Activated CD4-positive, alpha-beta T cell treated with anti-CD3 and anti-CD28 coated beads, Interleukin-2, amount 50 U/mL, for 16 hours (primary cell): ENCODE measurements around the gene CXXC5.

Experiments used
- DNase-seq: peaks from one replicate; pipeline ENCODE4 v3.0.0-alpha.2; 2020

The CXXC5 gene

DNA sequence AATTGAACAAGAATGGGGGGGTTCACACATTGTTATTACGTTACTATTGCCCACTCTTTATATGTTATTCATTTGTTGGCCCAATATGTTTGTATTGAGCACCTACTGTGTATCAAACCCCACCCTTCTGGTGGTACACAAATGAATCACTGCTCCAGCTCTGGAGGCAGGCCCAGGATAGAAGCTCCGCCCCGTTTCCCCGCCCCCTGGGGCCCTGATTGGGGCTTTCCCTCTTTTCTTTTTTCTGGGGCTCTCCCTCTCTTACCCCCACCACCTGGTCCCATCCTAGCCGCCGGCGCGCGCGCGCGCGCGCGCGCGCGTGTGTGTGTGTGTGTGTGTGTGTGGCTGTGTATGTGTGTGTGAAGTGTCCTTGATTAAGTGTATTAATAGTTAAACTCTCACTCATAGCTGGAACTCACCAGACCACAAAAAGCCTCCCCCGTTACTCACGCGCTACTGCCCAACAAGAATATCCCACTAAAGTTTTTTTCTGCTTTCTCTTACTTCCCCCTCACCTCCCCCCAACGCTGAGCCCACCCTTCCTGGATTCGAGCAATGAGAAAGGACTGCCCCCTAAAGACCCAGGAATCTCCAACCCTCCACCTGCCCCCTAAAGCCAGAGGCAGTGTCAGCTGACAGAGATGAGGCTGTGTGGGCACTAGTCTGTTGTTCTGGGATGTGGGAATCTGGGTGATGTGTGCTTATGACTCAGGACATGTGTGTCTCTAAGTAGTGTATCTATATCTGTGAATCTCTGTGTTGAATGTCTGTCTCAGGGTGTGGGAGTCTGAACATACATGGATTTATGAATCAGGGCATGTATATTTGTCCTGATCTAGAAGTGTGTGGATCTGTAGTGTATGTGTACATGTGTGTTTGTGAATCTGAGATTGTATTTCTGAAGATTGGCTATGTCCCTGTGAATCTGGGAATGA, 4.0 kb downstream of the CXXC5 start:
- peak; percentile 67 for DNase-seq

DNA sequence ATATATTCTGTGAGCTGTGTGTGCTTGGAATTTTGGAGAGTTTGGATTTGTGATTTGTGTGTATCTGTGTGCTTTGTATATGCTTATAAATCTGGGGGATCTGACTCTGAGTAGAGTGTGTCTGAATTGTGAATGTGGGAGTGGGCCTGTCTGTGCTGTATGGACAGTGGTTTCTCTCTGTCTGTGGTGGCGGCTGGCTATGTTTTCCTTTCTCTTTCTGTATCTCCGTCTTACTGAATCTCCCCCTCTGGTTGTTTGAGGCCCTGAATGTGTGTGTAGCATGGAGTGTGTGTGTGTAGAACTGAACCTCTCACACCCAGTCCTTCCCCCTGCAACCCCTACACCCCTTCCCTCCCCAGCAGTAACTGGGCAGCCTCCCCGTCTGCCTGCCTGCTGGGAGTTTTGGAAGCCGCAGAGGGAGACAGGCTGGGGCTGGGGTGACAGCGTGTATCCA, 4.7 kb downstream of the CXXC5 start:
- no peak for DNase-seq

DNA sequence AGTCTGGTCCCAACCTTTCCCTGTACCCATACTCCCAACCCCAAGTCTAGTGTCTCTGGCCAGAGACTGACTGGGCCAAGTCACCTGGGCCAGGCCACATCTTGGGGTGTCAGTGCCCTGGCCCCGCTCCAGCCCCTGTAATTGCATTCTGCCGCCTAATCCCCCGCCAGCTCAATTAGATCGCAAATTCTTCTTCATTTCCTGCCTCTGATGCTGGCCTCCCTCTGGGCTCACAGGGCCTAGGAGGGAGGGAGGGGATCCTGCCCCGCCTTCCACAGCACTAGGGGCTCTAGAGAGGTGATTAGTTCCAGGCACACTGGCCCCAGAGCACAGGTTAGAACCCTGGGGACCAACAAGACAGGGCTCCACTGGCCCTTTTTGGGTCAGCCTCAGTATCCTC, 5.5 kb downstream of the CXXC5 start:
- DNase-seq, result no peak

DNA sequence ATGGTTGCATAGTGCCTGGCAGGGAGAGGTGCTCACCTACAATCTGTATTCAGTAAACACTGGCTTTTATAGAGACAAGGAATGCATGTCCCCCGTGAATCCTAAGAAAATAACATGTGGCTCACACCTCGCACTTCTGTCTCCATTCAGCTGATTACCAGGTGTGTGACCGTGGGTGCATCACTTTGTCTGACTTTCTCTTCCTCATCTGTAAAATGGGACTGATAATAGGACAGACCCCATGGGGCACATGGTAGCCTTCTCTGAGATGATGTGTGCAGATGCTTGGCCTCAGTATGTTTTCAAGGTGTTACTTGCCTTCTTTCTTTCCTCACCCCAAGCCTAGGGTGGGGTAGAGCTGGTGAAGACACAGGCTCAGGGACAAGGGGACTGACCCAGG, 6.3 kb downstream of the CXXC5 start:
- no peak for DNase-seq

DNA sequence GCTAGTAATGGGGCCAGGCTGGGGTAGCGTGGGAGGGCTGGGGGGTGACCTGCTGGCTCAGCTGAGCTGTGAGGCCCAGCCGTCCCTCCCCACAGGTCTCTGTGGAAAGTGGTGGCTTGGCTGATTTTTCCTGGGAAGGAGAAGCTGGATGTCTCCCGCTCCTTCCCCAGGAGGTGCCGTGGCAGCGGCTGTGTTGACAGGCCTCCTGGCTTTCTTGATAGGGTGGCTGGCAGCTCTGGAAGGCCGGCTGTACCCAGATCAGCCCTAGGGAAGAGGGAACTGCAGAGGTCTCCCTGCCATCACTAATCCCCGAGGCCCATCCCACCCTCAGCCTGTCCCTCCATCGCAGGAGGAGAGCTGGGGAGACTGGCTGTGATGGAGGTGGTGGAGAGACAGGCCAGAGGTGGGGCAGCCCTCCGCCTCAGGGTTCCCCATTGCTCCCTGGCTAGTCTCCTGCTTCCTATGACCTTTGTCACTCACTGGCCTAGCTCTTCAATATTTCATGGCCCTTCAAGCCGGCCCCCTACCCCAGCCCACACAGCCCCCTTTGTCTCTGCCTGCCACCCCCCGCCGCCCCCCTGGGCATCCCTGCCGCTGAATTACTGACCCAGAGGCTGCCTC, 6.8 kb downstream of the CXXC5 start:
- no peak for DNase-seq

DNA sequence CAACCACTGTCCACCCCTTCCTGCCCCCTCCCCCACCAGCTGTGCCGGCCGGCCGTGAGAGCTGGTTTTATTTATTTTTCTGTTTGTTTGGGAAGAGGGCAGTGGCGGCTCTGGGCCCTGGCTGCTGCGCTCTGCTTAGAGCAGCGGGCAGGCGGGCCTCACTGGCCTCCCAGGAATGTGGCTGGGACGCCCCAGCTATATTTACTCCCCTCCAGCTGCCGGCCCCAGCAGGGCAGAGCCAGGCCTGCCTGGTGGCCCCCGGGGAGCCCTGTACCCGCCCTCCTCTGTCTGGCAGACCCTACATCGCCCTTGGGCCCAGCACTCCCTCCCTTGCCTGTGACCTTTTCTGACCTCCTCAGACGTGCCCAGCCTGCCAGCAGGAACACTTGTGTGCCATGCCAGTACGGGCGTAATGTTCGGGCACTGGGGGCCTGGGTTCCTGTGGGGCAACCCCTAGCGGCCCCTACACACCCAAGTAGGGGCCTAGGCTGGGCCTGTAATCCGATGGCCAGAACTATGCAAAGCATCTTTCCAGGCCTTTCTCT, 7.7 kb downstream of the CXXC5 start:
- DNase-seq, result no peak

DNA sequence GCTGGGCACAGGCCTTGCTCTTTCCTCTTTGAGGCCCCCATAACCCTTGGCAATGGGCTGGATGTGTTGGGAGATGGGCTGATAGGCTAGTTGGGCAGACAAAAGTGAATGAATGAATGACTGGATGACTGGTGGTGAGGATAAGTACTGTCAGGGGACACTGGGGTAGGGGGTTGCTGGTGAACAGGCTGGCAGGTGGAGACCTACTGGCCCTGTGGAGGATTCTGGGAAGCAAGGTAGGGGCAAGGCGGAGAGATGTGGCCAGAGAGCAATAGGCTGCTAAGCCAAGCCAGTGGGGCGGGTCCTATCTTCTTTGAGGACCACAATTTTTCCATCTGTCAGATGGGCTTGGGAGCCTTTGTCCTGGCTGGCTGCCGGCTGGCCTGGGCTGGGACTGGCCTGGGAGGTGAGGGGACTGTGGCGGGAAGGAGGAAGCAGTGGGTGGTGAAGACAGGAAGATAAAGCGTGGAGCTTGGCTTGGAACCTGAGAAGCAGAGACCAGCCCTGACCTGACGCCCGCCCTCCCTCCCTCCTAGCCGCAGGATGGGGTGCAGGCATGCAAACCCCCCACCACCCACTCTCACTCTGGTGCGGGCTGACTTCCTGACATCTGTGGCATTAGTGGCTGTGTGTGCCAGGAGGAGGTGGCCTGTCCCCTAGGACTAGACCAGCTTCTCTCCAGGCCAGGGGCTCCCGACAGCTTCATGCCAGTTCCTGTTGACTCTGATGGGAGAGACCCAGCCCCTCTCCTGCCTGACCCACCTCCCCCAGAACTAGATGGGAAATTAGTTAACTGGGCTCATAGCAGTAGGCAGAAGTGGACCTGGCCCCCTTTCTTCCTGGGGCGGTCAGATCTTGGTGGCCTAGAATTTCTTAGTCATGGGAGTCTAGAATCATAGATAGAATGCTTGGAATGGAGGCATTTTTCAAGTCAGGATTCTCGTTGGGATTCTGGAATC, 9.5 kb downstream of the CXXC5 start:
- DNase-seq, result no peak

DNA sequence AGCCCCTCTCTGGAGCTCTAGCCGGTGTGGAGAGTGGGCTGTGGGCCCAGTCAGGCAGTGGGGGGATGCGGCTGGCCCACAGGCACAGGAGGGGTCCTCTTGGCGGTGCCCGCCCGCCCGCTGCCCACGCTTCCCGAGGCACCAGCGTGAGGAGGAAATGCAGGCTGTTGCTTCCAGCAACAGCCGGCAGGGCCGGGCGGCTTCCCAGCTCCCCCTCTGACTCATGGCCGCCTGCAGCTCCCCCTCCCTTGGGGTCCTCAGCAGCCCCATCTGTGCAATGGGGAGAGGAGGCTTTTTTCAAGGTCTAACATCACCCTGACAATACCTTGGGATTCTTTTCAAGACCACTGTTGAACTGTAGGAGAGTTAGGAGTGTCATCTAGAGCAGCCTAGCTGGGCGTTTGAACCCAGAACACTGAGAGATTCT, 10.4 kb downstream of the CXXC5 start:
- DNase-seq, result no peak

DNA sequence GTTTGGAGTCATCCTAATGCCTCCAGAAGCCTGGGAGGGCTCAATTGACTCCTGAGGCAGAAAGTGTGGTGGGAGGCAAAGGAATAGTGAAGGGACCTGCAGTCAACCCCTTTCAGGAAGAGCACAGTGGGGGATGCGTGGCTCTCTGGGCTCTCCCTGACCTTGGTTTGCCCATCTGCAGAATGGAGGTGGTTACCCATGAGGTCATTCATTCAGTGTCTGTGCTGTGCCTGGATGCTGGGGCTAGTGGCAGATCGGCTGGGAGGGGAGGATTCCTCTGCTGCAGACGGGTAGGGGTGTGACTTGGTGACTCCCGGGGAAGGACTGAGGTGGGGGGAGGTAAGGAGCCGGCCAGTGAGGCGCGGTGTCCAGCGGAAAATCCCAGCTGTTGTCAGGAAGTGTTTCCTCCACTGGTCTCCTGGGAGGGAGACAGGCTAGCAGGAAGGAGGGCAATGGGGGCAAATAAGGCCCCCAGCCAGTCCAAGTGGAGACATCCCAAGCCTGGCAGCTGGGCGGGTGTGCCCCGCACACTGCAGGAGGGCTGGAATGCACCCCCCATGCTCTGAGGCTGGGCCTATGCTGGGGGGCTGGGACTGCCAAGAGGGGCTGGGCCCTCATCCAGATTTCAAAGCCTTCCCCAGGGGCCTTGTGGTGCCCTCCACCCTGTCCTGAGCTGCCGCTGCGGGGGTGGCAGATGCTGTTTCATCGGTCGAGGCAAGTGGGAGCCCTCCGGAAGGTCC, 10.9 kb downstream of the CXXC5 start:
- no peak for DNase-seq

DNA sequence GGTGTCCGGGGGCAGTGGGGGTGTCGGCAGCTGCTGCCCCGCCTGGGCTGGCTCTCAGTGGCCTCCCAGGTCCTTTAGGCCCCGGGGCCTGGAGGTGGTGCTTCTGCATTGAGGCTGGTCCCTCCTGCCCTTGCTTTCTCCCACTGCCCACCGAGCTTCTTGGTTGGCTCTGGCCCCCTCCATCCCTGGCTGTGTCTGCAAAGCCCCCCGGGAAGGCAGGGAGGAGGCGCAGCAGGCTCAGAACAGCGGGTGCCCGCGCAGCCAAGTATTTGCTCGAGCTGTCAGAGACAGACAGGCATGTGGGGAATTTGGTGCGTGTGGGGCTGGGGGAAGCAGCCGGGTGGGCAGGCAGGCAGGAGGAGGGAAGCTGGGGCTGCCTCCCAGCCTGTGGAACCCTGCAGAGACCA, 11.5 kb downstream of the CXXC5 start:
- no peak for DNase-seq

DNA sequence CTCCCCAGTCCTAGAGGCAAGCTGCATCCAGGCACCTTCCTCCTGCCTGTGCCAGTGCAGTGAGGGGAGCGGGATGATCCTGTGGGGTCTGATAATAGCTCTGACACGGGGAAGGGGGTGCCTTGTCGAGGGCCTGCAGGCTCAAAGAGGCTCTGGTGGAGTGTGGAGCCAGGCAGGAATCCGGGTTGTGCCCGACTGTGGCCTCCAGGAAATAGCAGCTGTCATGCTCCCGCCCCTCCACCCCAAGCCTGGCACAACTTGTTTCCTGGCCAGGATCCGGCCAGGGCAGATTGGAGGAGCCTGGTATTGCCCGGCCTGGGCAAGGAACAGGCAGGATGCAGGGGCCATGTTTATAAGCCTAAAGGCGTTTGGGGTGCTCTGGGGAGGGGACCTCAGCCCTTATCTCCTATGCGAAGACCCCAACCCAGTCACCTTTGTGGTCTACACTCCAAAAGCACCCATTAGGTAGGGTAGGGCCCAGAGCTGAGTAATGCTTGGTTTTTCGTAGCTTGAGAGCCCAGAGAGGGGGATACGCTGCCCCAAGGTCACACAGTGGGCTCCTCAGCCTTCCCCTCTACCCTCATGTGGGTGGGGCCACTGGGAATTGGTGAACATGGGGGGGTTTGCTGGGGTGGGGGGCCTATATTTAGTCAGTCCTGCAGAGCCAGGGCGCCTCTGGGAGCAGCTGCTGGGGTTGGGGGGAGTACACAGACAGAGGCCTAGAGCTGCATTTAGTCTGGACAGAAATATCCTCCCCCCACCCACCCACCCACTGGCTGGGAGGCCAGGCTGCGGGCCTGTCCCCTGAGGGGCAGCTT, 12.2 kb downstream of the CXXC5 start:
- DNase-seq, result no peak

DNA sequence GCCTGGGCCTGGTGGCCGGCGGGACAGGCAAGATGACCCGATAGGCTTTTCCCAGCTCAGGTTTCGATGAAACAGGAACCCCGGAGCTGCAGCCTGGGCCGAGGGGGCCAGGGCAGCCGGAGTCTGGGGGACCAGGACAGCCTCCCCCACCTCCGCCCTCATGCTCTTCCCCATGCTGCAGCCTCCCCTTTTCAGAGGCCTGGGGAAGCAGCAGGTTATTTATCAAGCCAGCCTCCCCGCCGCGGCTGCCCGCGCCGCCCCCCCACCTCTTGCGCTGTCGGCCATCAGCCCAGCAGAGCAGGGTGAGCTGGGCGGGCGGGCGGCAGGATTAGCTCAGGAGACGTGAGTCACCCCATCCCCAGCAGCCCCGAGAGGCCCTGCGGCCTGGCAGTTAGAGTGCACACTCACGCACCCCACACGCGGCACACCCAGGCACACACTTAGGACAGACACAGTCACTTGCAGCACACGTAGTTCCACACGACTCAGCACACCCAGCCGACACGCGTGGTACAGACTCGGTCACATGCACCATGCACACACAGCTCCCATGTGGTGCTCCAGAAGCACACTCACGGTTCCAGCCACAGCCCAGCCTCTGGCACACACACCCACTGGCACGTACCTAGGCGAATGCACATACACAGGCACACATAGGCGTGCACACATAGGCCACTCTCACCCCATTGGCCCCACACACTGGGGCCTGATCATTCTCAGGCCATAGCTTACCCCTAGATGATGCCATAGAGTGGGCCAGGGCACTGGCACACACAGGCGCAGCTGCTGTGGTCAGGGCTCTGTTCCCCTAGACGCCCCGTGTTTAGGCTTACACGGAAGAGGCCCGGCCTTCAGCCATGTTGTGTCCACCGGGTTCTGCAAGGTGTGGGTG, 13.0 kb downstream of the CXXC5 start:
- DNase-seq, result no peak

DNA sequence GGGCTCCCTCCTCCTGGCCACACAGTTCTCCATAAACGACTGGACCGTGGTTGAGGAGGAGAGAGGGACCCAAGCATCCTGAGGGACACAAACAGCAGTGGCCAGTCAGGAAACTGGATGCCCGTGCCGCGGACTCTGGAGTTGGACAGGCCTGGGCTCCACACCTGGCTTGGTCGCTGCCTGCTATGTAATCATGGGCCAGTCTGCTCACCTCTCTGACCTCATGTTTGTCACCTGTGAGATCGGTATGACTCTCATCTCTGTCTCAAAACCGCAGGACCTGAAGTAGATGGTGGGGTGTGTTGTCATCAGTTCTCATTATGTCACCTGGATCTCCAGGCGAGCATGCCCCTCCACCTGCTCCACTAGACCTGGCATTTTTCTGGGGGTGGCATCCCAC, 14.5 kb downstream of the CXXC5 start:
- no peak for DNase-seq

DNA sequence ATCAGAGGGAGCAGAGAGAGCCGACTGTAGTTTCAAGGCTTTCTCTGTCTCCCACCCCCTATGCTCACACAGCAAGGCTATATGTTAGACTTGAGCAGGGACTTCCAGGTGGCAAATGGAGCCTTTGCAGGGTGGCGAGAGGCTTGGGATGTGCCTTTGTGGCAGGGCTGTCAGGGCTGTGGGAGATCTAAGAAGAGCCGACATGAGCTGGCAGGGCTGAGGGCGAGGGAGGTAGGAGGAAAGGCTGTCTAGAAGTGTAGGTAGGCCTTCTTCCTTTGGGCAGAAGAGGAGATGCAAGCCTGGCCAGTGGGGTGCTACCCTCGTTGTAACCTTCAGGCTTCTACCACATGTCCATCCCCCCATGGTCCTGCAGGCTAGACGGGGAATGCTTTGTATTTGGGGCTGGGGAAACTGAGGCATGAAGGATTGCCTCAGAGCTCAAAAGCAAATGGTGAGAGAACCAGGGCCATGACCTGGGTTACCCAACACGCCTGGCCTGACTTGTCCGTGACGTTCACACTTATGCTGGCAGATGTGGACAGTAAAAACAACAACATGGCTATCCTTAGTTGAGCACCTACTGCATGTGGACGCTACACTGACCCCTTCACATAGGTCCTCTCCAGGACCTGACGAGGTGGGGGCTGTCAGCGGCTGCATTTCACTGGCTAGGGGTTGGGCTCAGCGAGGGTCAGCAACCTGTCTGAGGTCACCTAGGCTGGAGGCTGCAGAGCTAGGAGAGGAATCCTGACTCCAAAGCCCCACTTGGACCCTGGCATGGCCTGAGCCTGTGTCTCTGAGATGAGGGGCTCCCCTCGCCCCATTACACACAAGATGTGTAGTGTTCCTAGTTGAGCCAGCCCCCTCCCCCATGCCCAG, 15.3 kb downstream of the CXXC5 start:
- no peak for DNase-seq

DNA sequence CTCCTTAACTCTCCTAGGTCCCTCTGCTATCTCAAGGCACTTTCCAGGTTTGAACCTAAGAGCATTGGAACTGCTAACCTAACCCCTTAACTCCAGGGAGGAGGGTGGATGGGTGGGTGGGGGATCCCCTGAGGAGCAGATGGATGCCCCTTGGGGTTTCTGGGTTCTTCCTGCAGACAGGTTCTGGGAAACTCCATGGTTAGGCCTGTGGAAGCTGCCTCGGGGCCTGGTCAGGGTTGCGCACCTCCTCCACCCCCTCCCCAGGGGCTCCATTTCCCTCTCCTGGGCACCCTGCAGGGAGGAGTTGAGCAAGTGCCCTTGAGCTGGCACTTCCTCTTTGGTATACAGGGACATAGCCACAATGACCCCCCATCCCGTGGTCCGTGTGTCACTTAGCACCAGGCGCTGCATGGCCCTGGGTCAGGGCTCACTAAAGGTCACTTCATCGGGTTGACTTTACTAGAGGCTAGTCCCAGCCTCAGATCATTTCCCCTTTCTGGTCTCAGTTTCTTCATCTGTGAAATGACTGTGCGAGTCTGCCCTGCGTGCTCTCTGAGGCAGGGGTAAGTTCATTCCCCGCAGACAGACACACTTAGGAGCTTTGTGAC, 16.0 kb downstream of the CXXC5 start:
- DNase-seq, result no peak

DNA sequence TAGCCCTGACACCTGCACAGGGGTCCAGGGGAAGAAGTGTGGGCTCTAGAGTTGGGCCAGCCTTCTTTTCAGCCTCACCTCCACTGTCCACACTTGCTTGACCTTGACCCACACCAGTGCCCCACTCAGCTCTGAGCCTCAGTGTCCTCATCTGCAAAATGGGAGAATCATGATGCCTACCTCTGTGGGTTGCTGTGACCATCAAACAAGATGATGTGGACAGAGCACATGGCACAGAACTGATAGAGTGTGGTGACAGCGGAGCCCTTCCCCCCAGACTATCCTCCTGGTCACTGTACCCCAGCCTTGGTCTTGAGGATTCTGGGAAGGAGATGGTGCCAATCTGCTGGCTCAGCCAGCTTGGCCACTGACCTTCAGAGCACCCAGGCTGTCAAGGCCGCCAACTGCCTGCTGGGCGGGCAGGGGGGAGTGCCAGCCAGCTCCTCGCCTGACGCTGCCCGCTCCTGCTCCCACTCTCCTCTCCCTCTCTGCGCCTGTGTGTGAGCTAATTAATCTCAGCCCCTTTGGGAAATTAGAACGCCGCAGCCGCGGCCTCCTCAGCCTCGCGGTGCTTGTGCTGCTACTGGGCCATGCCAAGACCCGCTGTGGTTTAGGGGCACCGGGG, 16.7 kb downstream of the CXXC5 start:
- no peak for DNase-seq

DNA sequence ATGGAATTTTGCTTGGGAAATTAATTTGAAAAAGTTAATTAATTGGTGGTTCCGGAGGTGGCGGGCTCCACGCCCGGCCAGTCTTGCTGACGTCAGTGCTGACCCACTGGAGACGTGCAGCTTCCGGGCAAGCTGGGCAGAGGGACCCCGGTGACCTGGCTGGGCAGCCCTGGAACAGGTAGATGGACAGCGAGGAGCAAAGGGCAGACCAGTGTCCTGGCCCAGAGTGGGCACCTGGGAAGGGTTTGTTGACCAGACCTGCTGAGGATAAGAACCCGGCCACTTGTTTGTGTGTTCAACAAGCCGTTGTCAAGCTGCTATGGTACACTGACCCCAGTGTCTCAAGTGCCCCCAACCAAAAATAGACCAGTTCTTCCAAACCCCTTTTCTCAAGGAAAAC, 17.5 kb downstream of the CXXC5 start:
- no peak for DNase-seq

DNA sequence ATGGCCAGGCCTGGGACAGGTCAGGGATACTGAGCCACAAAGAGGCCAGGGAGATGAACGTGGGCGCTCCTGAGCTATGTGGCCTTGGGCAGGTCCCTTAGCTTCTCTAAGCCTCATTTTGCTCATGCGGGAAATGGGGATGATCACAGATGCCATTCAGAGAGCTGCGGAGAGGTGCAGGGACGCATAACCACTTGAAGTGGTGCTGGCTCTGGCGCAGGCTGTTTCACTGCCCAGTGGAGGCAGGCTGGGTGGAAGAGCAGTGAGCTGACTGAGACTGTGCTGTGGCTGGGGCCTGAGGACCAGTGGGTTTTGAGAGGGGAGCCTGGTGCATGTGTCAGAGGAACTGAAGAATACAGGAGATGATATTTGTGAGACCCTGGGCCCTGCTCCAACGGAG, 18.4 kb downstream of the CXXC5 start:
- no peak for DNase-seq
